Left ventricle myocardium inferior (tissue), 1 donor: ENCODE measurements around the gene NSMF. TPM values are rescaled to one million over a fixed set of nuclear protein-coding genes. Genes with fewer than 3 reads are reported as not detected.
"Not testable (repeated sequence)": the region's sequence is repeated elsewhere in the genome, so short reads cannot be mapped to it uniquely, and the experiment has no call there.

ENCODE experiments used
- DNase-seq: peaks from one replicate; pipeline ENCODE4 v3.0.0-alpha.2; 2020
- H3K27ac ChIP-seq: fragments of 200-600 bp; replicated peaks from 2 replicates; pipeline ENCODE4 v1.8.0; 2021
- H3K27me3 ChIP-seq: fragments of 200-600 bp; 2 replicates; pipeline ENCODE4 v1.8.0; 2021; ENCODE audit warnings: low read depth
- H3K36me3 ChIP-seq: fragments of 200-600 bp; 2 replicates; pipeline ENCODE4 v1.8.0; 2021
- H3K4me1 ChIP-seq: fragments of 200-600 bp; 2 replicates; pipeline ENCODE4 v1.8.0; 2021
- H3K4me3 ChIP-seq: fragments of 200-600 bp; 2 replicates; pipeline ENCODE4 v1.8.0; 2021; ENCODE audit warnings: mild to moderate bottlenecking, moderate library complexity
- H3K9me3 ChIP-seq: fragments of 200-600 bp; replicated peaks from 2 replicates; pipeline ENCODE4 v1.8.0; 2021
- CTCF ChIP-seq: fragments of 200-600 bp; IDR thresholded peaks from 2 replicates; pipeline ENCODE4 v1.8.0; 2021; ENCODE audit warnings: antibody characterized with exemption, mild to moderate bottlenecking, borderline replicate concordance
- intact Hi-C: fragments of 100-400 bp; cut with micrococcal nuclease; formaldehyde crosslinking; loops from one replicate; pipeline ENCODE4 v1.11.0; 2022
- total RNA-seq: library from RNA; stranded (reverse); fragmentation: NEBNext Ultra II Directional; extraction: Animal tissue kit (Norgen Biotek cat#: 25700); gene quantifications from one replicate; pipeline ENCODE4 v1.2.1, GENCODE V29; 2021
- donor health status: DM: no; HTN: yes; CAD: no; lungs with severe emphysema.

Gene NSMF
- total RNA-seq, 1 donor from 2014 or later, result 9.8 TPM

DNA sequence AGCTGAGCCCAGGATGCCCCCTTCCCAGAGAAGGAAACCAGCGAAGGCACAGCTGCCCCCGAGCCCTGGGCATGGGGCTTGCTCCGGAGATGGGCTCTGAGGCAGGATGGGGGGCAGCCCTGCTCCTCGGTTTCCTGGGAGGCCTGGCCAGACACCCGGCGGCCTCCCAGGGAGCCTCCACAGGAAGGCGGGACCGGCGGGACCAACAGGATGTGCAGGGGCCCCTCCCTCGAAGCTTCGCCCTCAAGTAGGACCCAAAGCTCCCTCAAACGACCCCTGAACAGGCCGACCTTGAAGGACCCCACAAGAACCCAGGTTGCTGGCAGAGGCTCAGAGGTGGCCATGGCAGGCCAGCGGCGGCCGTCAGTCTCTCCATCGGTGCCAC lies 47.9 kb downstream of the NSMF start:
- no peaks in the 10 kb centered on the region for H3K9me3 ChIP-seq
- no peak for TF ChIP-seq CTCF
- no peaks in the 10 kb centered on the region for H3K27me3 ChIP-seq
- peak overlapping the region; percentile 50 for H3K4me3 ChIP-seq
- peak overlapping the region; percentile 92 for H3K27ac ChIP-seq
- no peak for DNase-seq
- peaks cover 73% of the 10 kb centered on the region for H3K4me1 ChIP-seq
- H3K36me3 ChIP-seq, result no peaks in the 10 kb centered on the region
- intact Hi-C loops, result no loop called here

DNA sequence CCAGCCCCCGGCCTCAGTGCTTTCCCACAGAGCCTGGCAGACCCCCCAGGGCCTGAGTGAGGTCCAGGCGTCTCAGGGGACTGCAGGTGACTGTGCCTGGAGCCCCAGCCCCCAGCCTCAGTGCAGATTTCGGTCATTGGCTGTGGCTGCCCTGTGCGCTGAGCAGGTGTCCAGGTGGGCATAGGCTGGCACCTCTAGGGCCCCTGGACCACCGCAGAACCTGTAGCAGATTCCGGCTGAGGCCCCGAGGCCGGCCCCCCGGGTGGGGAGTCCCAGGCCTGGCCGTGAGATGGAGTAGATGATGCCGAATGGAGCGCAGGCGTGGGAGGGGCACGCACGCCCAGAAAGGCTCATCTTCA lies 48.3 kb downstream of the NSMF start:
- TF ChIP-seq CTCF, result no peak
- Histone ChIP-seq H3K4me1 (peaks cover 76% of the 10 kb centered on the region), H3K27me3 (no peaks in the 10 kb centered on the region), H3K27ac (peak overlapping the region; percentile 92), H3K4me3 (peak overlapping the region; percentile 50), H3K9me3 (no peaks in the 10 kb centered on the region), H3K36me3 (no peaks in the 10 kb centered on the region)
- intact Hi-C loops, result no loop called here
- DNase-seq, result no peak

GRCh38 chr9:137410236-137410890 lies 48.8 kb downstream of the NSMF start:
- H3K4me3 ChIP-seq, result peak overlapping the region; percentile 50
- intact Hi-C loops, H3K27me3 ChIP-seq, H3K36me3 ChIP-seq, H3K9me3 ChIP-seq, DNase-seq: not testable (repeated sequence)
- H3K27ac ChIP-seq, result peak overlapping the region; percentile 92
- H3K4me1 ChIP-seq, result peaks cover 78% of the 10 kb centered on the region

GRCh38 chr9:137409515-137409914 lies 49.6 kb downstream of the NSMF start:
- Histone ChIP-seq H3K27ac (no peak overlapping the region), H3K27me3 (no peaks in the 10 kb centered on the region), H3K4me3 (no peak overlapping the region), H3K9me3 (no peaks in the 10 kb centered on the region), H3K36me3 (no peaks in the 10 kb centered on the region), H3K4me1 (peaks cover 72% of the 10 kb centered on the region)
- intact Hi-C loops, result loop anchor here (5.0 kb wide), 1 partner anchor 112 kb away; no protein-coding TSS in a partner anchor
- TF ChIP-seq CTCF, result no peak
- no peak for DNase-seq

- intact Hi-C loops, result loop anchor here (5.0 kb wide), 1 partner anchor 112 kb away; no protein-coding TSS in a partner anchor
- Histone ChIP-seq H3K36me3 (no peaks in the 10 kb centered on the region), H3K9me3 (no peaks in the 10 kb centered on the region), H3K27ac (no peak overlapping the region), H3K27me3 (no peaks in the 10 kb centered on the region), H3K4me1 (peaks cover 67% of the 10 kb centered on the region), H3K4me3 (no peak overlapping the region)
- DNase-seq, result no peak
- TF ChIP-seq CTCF, result no peak
Observed at GRCh38 chr9:137408651-137409405, 50.3 kb downstream of the NSMF start.
